HCT116 (cell line): ENCODE data around the gene GSTM3. TPM values are rescaled to one million over a fixed set of nuclear protein-coding genes. Genes with fewer than 3 reads are reported as not detected.

Experiments
- ATAC-seq: fragments of 200-7000 bp; cut with Tn5 transposase; 2 replicates; pipeline ENCODE4 v1.9.1; 2020; ENCODE audit warnings: mild to moderate bottlenecking, moderate library complexity
- BruUV-seq: library from RNA; stranded (reverse); fragments of 400-500 nt; replicated peaks from 2 replicates; lab custom pipeline; 2021; lab: Mats Ljungman, UMichigan
- CTCF ChIA-PET: fragments of 300-600 bp; sonication (Branson Sonifier 250); formaldehyde crosslinking; loops from one replicate; lab custom pipeline; 2021; ENCODE audit warnings: antibody characterized with exemption; lab: Charles Lee
- POLR2A ChIA-PET: fragments of 300-600, 350-600 bp; sonication (Branson Sonifier 250); formaldehyde crosslinking; loops from one replicate; lab custom pipeline; 2021; ENCODE audit warnings: antibody characterized with exemption; lab: Charles Lee
- RAD21 ChIA-PET, 2 experiments: fragments of 300-600 bp; sonication (Branson Sonifier 250); formaldehyde crosslinking; loops; one replicate each; lab custom pipeline; 2023; ENCODE audit warnings: low total read pairs in 2 of 2; ENCODE audit not compliant: uncharacterized antibody in 2 of 2, unreplicated experiment in 2 of 2, low non-redundant PET in 1 of 2; lab: Charles Lee
- DNase-seq: peaks from one replicate; pipeline ENCODE4 v3.0.0-alpha.2; 2010; ENCODE audit warnings: low read depth, low spot score
- H2AFZ ChIP-seq: fragments of 200-600 bp; shearing (Covaris generic), sonication (generic); 2 replicates; pipeline ENCODE4 v1.6.1; 2017; ENCODE audit warnings: low read depth, mixed run types, mixed read lengths, antibody characterized with exemption, low read length; ENCODE audit not compliant: poor library complexity, severe bottlenecking
- H3K27ac ChIP-seq: 2 replicates; pipeline ENCODE4 v1.5.1; 2012; ENCODE audit warnings: low read depth, low read length
- H3K27me3 ChIP-seq: fragments of 200-600 bp; sonication (generic); 2 replicates; pipeline ENCODE4 v1.6.1; 2016; ENCODE audit warnings: mixed run types, low read length, mixed read lengths; ENCODE audit not compliant: insufficient read depth
- H3K36me3 ChIP-seq, 2 experiments: fragments of 200-500 bp in 1 of 2; fragments of 200-600 bp in 1 of 2; sonication (Bioruptor generic) in 1 of 2; sonication (generic) in 1 of 2; 2 replicates each; pipeline versions ENCODE4 v1.5.1 to v1.6.1; 2014 to 2016; ENCODE audit warnings: low read length in 2 of 2, inconsistent platforms in 1 of 2, mixed read lengths in 1 of 2, mixed run types in 1 of 2; ENCODE audit not compliant: insufficient read depth in 2 of 2, control insufficient read depth in 1 of 2
- H3K4me1 ChIP-seq, 2 experiments: fragments of 200-600 bp in 1 of 2; sonication (generic) in 1 of 2; 2 replicates each; pipeline versions ENCODE4 v1.5.1 to v1.6.1; 2012 to 2017; ENCODE audit warnings: low read length in 2 of 2, inconsistent platforms in 1 of 2, mild to moderate bottlenecking in 1 of 2, mixed read lengths in 1 of 2, mixed run types in 1 of 2, moderate library complexity in 1 of 2; ENCODE audit not compliant: insufficient read depth in 2 of 2, control insufficient read depth in 1 of 2
- H3K4me2 ChIP-seq: fragments of 200-600 bp; sonication (generic); 2 replicates; pipeline ENCODE4 v1.6.1; 2017; ENCODE audit warnings: mixed run types, low read length, mixed read lengths
- H3K4me3 ChIP-seq, 2 experiments: fragments of 200-600 bp in 1 of 2; sonication (generic) in 1 of 2; replicated peaks in 1 of 2; 2 replicates each; pipeline ENCODE4 v1.5.1; 2011 to 2016; ENCODE audit warnings: low read length in 2 of 2, control low read depth in 1 of 2, low read depth in 1 of 2, mild to moderate bottlenecking in 1 of 2, mixed read lengths in 1 of 2, mixed run types in 1 of 2
- H3K79me2 ChIP-seq: fragments of 200-600 bp; sonication (generic); 2 replicates; pipeline ENCODE4 v1.6.1; 2017; ENCODE audit warnings: mild to moderate bottlenecking, mixed run types, low read length, moderate library complexity, mixed read lengths; ENCODE audit not compliant: insufficient read depth
- H3K9ac ChIP-seq: fragments of 200-600 bp; sonication (generic); 2 replicates; pipeline ENCODE4 v1.6.1; 2016; ENCODE audit warnings: low read length, mixed read lengths
- H3K9me2 ChIP-seq: fragments of 200-600 bp; sonication (generic), shearing (Covaris generic); 2 replicates; pipeline ENCODE4 v1.6.1; 2017; ENCODE audit warnings: mixed run types, mild to moderate bottlenecking, moderate library complexity; ENCODE audit not compliant: insufficient read depth
- H3K9me3 ChIP-seq, 2 experiments: fragments of 200-500 bp in 1 of 2; fragments of 200-600 bp in 1 of 2; sonication (Bioruptor generic) in 1 of 2; sonication (generic) in 1 of 2; 2 replicates each; pipeline ENCODE4 v1.6.1; 2014 to 2017; ENCODE audit warnings: low read length in 2 of 2, mixed read lengths in 2 of 2, inconsistent platforms in 1 of 2, low read depth in 1 of 2, mild to moderate bottlenecking in 1 of 2, mixed run types in 1 of 2, moderate library complexity in 1 of 2; ENCODE audit not compliant: control insufficient read depth in 1 of 2, insufficient read depth in 1 of 2
- H4K20me1 ChIP-seq: fragments of 200-600 bp; sonication (generic), shearing (Covaris generic); 2 replicates; pipeline ENCODE4 v1.6.1; 2017; ENCODE audit warnings: mixed run types, mild to moderate bottlenecking, moderate library complexity; ENCODE audit not compliant: insufficient read depth
- ATF3 ChIP-seq: IDR thresholded peaks from 2 replicates; pipeline ENCODE4 v1.6.1; 2012
- CBX3 ChIP-seq: IDR thresholded peaks from 2 replicates; pipeline ENCODE4 v1.6.1; 2012; ENCODE audit warnings: low read depth
- EGR1 ChIP-seq: IDR thresholded peaks from 2 replicates; pipeline ENCODE4 v1.6.1; 2012; ENCODE audit warnings: low read depth
- ELF1 ChIP-seq: IDR thresholded peaks from 2 replicates; pipeline ENCODE4 v1.6.1; 2012; ENCODE audit warnings: low read depth, borderline replicate concordance
- EZH2 ChIP-seq: fragments of 200-600 bp; sonication (generic); IDR thresholded peaks from 2 replicates; pipeline ENCODE4 v1.6.1; 2017; ENCODE audit warnings: antibody characterized with exemption, mixed run types
- FOSL1 ChIP-seq: IDR thresholded peaks from 2 replicates; pipeline ENCODE4 v1.6.1; 2012; ENCODE audit warnings: low read depth
- JUND ChIP-seq: IDR thresholded peaks from 2 replicates; pipeline ENCODE4 v1.6.1; 2012
- MAX ChIP-seq: IDR thresholded peaks from 2 replicates; pipeline ENCODE4 v1.6.1; 2012
- POLR2AphosphoS5 ChIP-seq: IDR thresholded peaks from 2 replicates; pipeline ENCODE4 v1.6.1; 2011; ENCODE audit warnings: mild to moderate bottlenecking, low read depth, low read length, moderate library complexity
- RAD21 ChIP-seq: IDR thresholded peaks from 2 replicates; pipeline ENCODE4 v1.6.1; 2012; ENCODE audit warnings: low read depth, mild to moderate bottlenecking
- REST ChIP-seq: IDR thresholded peaks from 2 replicates; pipeline ENCODE4 v1.6.1; 2012; ENCODE audit warnings: low read depth
- SP1 ChIP-seq: IDR thresholded peaks from 2 replicates; pipeline ENCODE4 v1.6.1; 2012; ENCODE audit warnings: low read depth
- YY1 ChIP-seq: IDR thresholded peaks from 2 replicates; pipeline ENCODE4 v1.6.1; 2011; ENCODE audit warnings: low read length, low read depth, moderate library complexity, mild to moderate bottlenecking; ENCODE audit not compliant: insufficient replicate concordance; ENCODE audit errors: extremely low read depth
- ZBTB33 ChIP-seq: IDR thresholded peaks from 2 replicates; pipeline ENCODE4 v1.6.1; 2011; ENCODE audit warnings: mild to moderate bottlenecking, low read length, moderate library complexity; ENCODE audit not compliant: insufficient replicate concordance; ENCODE audit errors: extremely low read depth
- intact Hi-C: fragments of 100-400 bp; cut with micrococcal nuclease; formaldehyde crosslinking; loops from 2 replicates; pipeline ENCODE4 v1.10.0; 2022
- total RNA-seq: library from RNA; stranded (reverse); gene quantifications from one replicate; pipeline ENCODE4 v1.2.1, GENCODE V29; 2021; ENCODE audit not compliant: unreplicated experiment

Gene GSTM3
- total RNA-seq, 1 experiment from 2014 or later, result 0.39 TPM

- TF ChIP-seq FOSL1 (no peak), CBX3 (no peak), ATF3 (no peak), RAD21 (no peak), YY1 (no peak), POLR2AphosphoS5 (no peak), ZBTB33 (no peak), EGR1 (no peak), SP1 (no peak)
Measured at GRCh38 chr1:109751531-109752260, 10.9 kb upstream of the GSTM3 start (continued).

- no peak for TF ChIP-seq JUND
- TF ChIP-seq SP1, result no peak
- no peak for TF ChIP-seq EZH2
- no peak for TF ChIP-seq REST
- TF ChIP-seq ELF1, result no peak
- TF ChIP-seq MAX, result no peak
- no peak overlapping the region for H3K9ac ChIP-seq
- no peak overlapping the region for H3K4me2 ChIP-seq
- H3K79me2 ChIP-seq, result no peaks in the 10 kb centered on the region
- no peak overlapping the region for H3K27ac ChIP-seq
- H2AFZ ChIP-seq, result no peak overlapping the region
- H3K9me3 ChIP-seq, result no peaks in the 10 kb centered on the region
- intact Hi-C loops, result no loop called here
- no peaks in the 10 kb centered on the region for H3K9me2 ChIP-seq
- CTCF ChIA-PET, result no interaction called here
- BruUV-seq, result no TSS peak
- no peaks in the 10 kb centered on the region for H4K20me1 ChIP-seq
- no peaks in the 10 kb centered on the region for H3K4me1 ChIP-seq
- H3K36me3 ChIP-seq, result no peaks in the 10 kb centered on the region
- DNase-seq (no peak), ATAC-seq (no peak)
- RAD21 ChIA-PET, result no interaction called here
- H3K27me3 ChIP-seq, result no peaks in the 10 kb centered on the region
- no peak overlapping the region for H3K4me3 ChIP-seq
- POLR2A ChIA-PET, result no interaction called here
Measured at GRCh38 chr1:109750920-109751319, 10.1 kb upstream of the GSTM3 start.
